NCI-H2227 (cell line): Measurements from ENCODE around the gene LPO.
A peak's percentile ranks its signal among the peaks of the same experiment; 100 is the strongest.

ENCODE experiments used
- DNase-seq: peaks from one replicate; lab custom pipeline; 2025; ENCODE audit not compliant: unreplicated experiment; lab: John Stamatoyannopoulos, UW

The LPO gene

DNA sequence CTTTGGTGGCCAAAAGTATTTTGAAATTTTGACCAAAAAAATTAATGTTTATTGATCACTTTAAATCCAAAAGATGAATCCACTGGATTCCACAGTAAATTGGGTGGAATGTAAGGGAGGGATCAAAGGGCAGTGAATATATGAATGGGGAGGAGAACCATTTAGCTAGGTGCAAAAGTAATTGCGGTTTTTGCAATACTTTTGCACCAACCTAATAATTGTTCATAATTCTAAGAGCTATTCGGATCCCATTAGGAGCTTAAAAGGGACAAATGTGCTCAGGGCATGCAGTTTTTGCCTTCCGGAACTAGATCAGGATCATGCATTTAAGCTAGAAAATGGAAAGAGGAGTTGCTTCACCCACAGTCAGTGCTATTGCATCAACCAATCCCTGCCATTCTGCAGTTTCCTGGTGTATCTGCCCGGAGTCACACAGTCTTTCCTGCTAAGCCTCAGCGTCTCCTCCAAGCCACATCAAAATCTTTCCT is at the start of gene LPO:
LPO (plus strand) TSS at position 438 of the 488 bp plus-strand sequence. CDS start 4,396 bp downstream, outside the sequence.
- no peak for DNase-seq

DNA sequence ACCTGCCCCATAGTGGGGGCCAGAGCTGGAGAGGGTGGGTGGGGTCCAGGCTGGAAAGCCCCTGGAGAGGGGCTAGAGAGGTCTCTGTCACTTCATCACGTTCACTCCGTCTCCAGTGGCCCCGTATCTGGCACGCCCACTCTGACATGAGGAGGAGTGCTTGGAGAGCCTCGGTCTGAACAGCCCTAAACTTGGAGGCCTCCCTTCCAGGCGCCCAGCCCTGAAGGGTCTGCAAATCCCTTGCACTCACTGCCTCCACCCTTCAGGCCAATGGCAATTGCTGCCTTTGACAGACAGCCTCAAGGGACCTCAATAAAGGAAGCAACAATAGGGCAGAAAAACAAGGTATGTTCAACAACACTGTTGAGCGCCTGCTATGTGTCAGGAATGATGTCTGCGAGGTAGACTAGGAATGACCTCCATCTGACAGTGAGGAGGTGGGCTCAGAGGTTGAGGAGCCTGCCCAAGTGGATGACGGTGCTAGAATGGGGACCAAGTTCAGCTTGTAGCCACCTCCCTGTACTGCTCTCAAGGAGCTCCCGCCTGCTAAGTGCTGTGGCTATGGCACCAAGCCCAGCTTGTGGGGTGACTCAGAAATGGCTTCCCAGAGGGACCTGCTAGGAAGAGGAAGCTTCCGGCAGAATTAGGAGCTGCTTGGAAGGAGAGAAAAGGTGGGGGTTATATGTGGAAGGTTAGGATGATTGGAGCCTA is 48.8 kb upstream of the LPO start:
- no peak for DNase-seq

DNA sequence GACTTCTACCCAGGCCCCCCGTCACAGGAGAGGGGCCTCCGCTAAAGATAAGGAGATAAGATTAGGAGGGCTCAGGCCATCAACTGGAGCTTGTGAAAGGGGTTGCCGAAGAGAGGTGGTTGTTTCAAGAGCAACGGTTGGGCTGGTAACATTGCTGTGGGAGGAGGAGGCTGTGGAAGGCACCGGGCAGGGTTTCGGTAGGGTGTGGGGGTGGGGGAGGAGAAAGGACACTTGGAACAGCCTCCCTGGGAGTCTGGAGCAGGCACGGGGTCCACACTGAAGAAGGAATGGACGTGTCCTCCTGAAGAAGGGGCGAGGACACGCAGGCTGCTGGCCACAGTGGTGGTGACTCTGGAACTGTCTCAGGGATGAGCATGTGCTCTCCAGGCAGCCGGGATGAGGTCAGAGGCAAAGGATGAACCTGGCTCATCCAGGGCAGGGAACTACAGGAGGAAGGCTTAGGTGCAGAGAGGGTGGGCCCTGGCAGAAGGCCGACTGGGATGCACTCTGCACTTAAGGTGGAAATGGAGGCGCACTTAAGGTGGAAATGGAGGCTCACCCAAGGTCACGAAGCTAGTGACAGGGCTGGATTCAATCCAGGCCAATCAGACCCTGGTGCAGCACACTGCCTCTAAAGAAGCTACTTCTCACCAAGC is 47.0 kb upstream of the LPO start:
- DNase-seq = no peak

DNA sequence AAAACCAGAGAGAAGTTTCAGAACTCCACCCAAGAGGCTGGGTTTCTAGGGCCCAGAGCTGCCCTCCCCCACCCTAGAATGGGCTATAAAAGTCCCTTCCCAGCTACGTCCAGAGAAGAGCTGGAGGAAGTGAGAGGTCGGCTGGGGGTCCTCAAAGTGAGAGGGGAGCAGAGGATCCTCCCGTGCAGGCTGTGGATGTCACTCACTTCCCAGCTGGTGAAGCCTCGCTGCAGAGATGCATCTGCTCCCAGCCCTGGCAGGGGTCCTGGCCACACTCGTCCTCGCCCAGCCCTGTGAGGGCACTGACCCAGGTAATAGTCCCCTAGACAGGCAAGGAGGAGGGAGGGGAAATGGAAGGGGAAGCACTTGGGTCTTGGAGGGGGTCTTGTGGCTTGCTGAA is 45.8 kb upstream of the LPO start, which contains the start of gene EPX:
EPX (plus strand) TSS at position 115 of the 400 bp plus-strand sequence; CDS start at position 236, 121 bp downstream.
- DNase-seq = no peak

DNA sequence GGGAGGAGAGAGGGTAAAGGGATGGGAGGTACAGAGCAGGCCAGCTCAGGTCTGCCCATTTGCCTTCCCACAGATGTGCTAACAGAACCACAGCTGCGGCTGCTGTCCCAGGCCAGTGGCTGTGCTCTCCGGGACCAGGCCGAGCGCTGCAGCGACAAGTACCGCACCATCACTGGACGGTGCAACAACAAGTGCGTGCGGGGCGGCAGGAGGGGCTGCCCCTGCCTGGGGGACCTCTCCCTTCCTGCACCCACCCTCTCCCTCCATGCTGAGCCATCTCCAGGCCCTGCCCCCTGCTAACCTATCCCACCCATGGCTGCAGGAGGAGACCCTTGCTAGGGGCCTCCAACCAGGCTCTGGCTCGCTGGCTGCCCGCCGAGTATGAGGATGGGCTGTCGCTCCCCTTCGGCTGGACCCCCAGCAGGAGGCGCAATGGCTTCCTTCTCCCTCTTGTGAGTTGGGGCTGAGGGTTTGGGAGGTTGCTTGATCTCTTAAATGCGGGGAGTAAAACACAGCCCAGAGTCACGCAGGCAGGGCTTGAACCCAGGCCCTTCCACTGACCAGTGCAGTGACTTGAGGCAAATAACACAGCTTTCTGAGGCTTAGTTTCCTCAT is 44.6 kb upstream of the LPO start:
- DNase-seq = no peak

DNA sequence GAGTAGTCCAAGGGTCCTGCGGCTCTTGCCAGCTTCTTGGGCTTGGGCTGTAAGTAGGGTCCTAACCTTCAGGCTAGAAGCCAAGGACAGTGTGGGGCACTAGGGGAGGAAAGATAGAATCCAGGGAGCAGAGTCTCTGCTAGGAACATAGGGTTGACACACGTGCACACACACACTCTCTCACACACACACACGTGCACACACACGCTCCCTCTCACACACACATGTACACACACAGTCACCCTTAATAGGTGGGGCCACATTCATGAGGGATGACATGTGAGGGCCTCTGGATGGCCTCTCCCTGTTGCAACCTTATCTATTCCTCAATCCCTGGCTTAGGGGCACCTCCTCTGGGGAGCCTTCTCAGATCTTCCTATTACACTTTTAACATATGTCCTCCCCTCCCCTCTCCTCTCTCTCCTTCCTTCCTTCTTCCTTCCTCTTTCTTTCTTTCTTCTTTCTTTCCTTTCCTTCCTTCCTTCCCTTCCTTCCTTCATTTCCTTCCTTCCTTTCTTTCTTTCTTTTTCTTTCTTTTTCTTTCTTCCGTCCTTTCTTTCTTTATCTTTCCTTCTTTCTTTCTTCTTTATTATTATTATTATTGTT is 42.8 kb upstream of the LPO start:
- DNase-seq = no peak

DNA sequence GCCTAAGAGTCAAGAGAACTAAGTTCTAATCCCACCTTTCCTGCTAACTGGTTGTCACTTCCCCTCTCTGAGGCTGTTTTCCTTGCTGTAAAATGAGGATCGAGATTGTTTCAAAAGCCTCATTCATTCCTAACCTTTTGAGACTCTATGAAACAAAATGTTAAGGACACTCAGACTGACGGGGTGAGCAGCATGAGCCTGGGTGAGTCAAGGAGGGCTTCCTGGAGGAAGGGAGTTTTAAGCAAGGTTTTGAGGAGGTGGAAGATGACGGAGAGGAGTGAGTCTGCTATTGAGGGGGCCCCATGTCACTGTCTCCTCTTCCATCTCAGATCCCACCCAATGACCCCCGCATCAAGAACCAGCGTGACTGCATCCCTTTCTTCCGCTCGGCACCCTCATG is 41.8 kb upstream of the LPO start:
- DNase-seq = no peak

DNA sequence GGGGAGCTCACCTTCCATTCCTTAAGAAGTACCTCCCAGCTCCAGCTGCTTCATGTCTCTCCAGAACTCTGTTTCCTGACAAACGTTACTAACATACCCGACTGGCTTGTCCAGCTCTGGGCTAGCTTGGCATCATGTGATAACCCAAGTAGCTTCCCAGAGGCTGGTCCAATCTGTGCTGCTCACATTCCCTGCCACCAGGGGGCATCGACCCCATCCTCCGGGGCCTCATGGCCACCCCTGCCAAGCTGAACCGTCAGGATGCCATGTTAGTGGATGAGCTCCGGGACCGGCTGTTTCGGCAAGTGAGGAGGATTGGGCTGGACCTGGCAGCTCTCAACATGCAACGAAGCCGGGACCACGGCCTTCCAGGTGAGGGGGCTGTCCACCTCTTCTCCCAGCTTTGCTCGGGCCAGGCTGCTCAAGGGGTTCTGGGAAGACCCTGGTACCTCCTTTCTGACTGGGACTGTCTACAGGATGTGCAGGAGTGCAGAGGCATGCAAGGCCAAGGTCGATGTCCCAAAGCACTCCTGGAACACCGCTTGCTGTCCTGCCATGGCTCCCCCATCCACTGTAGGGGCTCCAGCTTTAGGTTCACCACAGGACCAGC is 38.3 kb upstream of the LPO start:
- DNase-seq = peak; percentile 83

DNA sequence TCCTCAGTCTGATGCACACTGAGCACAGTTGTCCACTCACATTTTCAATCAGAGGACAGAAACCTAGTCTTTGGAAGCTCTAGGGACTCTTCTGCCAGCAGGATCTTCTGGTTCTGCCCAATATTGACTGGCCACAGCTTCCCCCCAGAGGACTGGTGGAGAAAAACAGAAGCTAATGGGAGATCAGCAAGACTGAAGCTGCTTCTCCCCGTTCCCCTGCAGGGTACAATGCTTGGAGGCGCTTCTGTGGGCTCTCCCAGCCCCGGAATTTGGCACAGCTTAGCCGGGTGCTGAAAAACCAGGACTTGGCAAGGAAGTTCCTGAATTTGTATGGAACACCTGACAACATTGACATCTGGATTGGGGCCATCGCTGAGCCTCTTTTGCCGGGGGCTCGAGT is 35.5 kb upstream of the LPO start:
- DNase-seq = no peak

DNA sequence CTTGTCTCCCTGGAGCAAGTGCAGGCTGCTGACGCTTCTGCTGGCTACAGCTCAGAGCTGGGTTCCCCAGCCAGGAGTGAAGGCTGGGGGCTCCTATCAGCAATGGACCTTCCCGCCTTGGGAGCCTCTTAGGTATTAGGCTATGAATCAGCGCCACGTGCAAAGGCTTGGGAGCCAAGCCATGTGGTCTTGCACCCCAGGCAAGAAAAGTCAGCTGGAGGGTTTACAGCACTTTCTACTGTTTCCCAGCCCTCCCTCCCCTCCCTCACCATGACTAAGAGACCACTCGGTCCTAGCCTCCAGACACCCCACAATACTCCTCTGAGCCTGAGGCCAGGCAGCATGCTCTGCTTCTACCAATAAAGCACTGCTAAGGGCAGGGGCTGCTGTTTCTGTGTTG is 33.6 kb upstream of the LPO start:
- no peak for DNase-seq

DNA sequence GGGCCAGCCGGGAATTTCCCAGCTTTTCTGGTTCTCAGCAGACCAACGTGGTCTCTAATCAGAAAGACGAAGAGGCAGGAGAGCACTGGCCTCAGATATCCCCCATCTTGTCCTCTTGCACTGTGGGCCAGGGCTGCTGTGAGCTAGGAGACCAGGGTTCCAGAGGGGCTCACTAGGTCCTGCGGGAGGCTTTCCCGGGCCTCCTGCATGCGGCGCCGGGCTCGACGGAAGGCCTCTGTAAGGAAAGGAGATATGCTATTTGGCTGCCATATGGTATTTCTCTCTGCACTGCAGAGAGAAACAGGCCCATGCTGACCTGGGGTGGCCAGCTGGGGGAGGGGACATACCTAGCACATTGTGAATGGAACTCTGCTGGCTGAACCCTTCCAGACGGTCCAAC is 32.4 kb upstream of the LPO start:
- no peak for DNase-seq

DNA sequence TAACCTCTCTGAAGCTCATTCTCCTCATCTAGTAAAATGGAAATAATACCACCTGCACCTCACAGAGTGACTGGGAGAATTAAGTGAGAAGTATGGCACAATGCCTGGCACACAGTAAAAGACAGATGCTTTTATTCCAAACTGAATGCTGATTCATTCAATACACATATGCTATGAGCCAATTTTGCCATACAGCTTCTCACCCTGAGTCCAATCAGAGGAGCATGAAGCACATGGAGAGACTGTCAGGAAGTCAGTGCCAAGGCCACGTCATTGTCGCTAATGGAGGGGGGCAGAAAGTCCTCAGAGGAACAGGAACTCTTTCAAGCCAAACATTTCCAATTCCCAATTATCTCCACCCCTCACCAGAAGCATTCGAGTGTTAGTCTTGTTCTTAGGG is 30.9 kb upstream of the LPO start:
- no peak for DNase-seq

DNA sequence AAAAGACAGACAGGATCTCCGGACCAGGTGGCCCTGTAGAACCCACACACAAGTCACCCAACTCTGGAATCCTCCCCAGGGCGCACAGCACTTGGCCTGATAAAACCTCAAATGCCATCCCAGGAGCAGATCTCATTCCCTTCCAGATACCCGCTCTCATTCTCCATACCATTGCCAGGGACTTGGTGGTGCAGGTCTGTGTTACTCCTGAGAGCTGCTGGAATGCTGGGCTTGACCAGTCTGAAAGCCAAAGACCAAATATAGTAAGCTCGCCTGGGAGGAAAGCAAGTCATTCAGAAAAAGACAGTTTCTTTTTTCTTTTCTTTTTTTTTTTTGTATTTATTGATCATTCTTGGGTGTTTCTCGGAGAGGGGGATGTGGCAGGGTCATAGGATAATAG is 30.0 kb upstream of the LPO start:
- no peak for DNase-seq

DNA sequence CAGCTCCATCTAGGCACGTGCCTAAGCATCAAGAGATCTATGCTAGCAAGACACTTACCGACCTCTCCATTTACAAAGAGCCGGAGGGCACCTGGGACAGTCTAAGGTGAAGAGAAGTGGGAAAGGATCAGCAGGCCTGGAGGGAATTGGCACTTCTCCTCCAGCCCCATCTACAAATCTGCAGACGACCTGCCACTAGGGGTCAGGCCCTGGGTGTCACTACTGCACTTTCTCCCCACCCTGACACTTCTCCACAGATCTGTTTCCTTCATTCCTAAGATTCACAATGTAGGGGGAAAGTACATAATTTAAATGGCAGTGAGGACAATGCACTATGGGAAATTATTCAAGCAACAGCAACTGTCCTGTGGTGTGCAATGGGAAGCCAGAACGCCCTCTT is 27.5 kb upstream of the LPO start:
- no peak for DNase-seq

DNA sequence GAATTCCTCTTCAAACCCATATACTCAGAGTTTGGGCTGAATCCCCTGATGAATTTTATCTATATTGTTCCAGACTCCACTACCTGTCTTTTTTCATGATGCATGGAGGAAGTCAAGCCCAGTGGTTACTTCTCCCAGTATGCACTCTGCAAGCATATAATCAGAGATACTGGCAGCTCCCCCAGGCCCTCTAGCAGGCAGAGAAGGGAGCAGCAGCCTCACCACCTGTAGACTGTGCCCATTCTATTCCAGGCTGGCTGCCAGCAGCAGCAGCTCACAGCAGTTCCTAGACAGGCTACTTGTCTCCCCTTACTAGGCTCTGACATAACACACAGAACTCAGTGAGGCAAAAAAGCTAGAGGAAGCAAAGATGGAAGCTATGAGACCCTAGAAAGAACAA is 22.7 kb upstream of the LPO start:
- no peak for DNase-seq

DNA sequence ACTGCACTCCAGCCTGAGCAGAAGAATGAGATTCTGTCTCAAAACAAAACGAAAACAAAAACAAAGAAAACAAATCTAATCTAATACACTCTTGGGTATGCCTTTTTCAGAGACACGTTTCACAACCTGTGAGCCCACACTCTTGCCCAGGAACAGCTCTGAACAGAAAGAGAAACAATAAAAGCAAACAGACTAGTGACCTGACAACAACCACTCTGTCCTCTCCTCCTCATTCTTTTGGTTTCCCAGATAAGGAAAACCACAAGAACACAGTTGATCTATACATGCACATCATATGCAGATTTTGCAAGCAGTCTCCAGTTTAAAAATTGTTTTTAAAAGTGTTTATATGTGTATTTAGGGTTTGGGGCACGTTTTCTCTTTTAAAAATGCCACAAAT is 20.6 kb upstream of the LPO start:
- no peak for DNase-seq

DNA sequence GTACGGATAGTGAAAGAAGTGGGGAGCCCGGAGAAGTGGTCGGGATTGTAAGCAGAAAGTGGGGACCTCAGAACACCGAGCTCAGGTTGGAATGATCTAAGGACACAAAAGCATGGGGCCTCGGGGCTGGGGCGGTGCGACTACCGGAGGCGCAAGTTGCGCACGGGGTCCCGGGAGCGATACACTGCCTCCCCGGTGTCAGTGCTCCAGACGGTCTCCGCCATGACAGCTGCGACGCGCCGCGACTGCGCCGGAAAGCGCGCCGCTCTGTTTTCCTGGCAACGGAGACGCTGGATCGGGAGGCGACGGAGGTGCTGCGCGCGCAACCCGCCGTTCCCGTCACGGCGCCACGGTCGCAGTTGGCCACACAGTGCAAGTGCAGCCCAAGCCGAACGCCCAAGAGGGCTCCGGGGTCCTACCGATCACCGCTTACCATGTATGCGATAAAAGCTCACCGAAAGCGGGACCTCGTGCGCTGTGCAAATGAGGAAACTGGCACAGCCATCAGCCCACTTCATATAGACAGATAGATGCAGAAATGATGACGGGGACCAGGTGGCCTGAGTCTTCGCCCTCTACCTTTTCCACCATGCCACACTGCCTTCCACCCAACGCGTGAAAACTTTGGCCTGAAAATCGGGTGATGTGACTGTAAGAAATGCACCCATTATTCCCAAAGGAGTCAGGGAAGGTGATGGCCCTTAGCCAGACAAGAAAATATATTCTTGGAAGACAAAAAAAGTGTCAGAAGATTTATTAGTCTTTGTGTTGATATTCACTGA is 19.2 kb upstream of the LPO start, which contains the start of gene MKS1:
MKS1 (minus strand) TSS at position 249 of the 782 bp plus-strand sequence; CDS start at position 224, 25 bp downstream.
- peak; percentile 98 for DNase-seq

DNA sequence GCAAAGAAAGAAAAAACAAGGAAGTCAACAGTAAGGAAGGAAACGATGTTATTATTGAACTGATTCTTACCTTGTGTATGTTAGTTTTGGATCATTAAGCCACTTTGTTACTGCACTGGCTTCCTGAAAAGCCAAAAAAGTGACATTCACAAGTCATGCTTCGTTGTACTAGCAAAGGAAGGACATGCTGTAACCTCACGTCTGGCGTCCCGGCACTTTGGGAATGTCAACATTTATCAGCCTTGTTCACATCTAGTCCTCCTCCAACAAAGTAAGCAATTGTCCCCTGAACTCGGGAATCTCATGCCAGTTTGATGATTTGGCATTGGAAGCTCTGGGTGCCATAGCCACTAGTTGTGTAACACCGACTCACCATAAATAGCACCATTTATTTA is 18.6 kb upstream of the LPO start:
- DNase-seq = no peak

DNA sequence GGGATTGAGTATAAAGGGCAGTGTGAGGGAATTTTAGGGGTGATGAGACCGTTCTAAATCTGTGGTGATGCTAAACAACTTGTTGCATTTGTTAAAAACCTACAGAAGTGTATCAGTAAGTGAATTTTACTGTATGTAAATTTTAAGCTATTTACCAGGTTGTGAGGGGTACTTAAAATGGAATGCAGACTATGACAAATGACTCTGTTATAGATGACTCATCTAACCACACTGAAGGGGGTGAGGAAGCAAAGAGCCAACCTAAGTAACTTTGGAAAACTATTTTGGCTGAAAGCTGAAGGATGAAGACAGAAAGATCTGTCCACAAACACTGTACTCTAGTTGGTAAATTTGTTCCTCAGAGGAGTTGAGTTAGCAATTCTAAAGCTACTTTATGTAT is 14.1 kb upstream of the LPO start:
- no peak for DNase-seq

DNA sequence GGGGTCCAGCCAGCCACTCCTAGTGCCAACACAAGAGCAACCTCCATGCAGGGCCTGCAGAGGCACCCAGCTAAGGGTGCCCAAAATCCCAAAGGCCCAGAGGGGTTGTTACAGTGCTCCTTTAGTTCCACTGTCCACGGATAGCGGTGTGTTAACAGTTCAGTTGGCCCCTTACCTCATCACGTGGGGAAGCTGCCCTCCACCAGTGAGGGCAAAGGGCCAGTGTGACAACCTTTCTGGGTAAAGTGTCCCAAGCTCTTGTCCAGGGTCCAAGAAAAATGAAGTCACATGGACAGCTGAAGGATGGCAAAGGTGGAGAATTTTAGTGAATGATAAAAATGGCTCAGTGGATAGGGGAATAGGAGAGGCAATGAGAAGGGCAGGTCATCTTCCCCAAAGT is 10.7 kb upstream of the LPO start:
- no peak for DNase-seq
